MM.1S (cell line): Measurements from ENCODE around the gene CAPN15.
A peak's percentile ranks its signal among the peaks of the same experiment; 100 is the strongest.
"Not testable (repeated sequence)": the region's sequence is repeated elsewhere in the genome, so short reads cannot be mapped to it uniquely, and the experiment has no call there.

Experiments used
- DNase-seq: peaks from one replicate; pipeline ENCODE4 v3.0.0-alpha.2; 2015
- H2AFZ ChIP-seq: fragments of 300-600 bp; sonication (generic); 2 replicates; pipeline ENCODE4 v1.6.0; 2016; ENCODE audit warnings: antibody characterized with exemption, low read length
- H3F3A ChIP-seq: fragments of 300-600 bp; sonication (generic); 2 replicates; pipeline ENCODE4 v1.6.1; 2016; ENCODE audit warnings: mild to moderate bottlenecking, antibody characterized with exemption, low read length, moderate library complexity, mixed read lengths; ENCODE audit not compliant: insufficient read depth
- H3K27ac ChIP-seq: fragments of 300-600 bp; sonication (generic); 2 replicates; pipeline ENCODE4 v1.5.1; 2016; ENCODE audit warnings: mild to moderate bottlenecking, low read length
- H3K27me3 ChIP-seq: fragments of 300-600 bp; sonication (generic); replicated peaks from 2 replicates; pipeline ENCODE4 v1.6.0; 2016; ENCODE audit warnings: low read length; ENCODE audit not compliant: insufficient read depth
- H3K36me3 ChIP-seq: fragments of 300-600 bp; sonication (generic); replicated peaks from 2 replicates; pipeline ENCODE4 v1.6.1; 2016; ENCODE audit warnings: mild to moderate bottlenecking, low read length, mixed read lengths; ENCODE audit not compliant: insufficient read depth
- H3K4me1 ChIP-seq: fragments of 300-600 bp; sonication (generic); 2 replicates; pipeline ENCODE4 v1.6.1; 2016; ENCODE audit warnings: low read length, mixed read lengths
- H3K4me2 ChIP-seq: fragments of 300-600 bp; sonication (generic); 2 replicates; pipeline ENCODE4 v1.6.0; 2016; ENCODE audit warnings: low read depth, low read length
- H3K4me3 ChIP-seq: fragments of 300-600 bp; sonication (generic); 2 replicates; pipeline ENCODE4 v1.5.1; 2016; ENCODE audit warnings: low read length, mixed read lengths
- H3K79me2 ChIP-seq: fragments of 300-600 bp; sonication (generic); 2 replicates; pipeline ENCODE4 v1.6.1; 2016; ENCODE audit warnings: mixed run types, low read length, mixed read lengths
- H3K9ac ChIP-seq: fragments of 300-600 bp; sonication (generic); 2 replicates; pipeline ENCODE4 v1.6.1; 2016; ENCODE audit warnings: low read length, mixed read lengths
- H3K9me2 ChIP-seq: fragments of 300-600 bp; sonication (generic); replicated peaks from 2 replicates; pipeline ENCODE4 v1.6.1; 2016; ENCODE audit warnings: mild to moderate bottlenecking, low read length, mixed read lengths; ENCODE audit not compliant: insufficient read depth
- H3K9me3 ChIP-seq: fragments of 300-600 bp; sonication (generic); replicated peaks from 2 replicates; pipeline ENCODE4 v1.6.1; 2016; ENCODE audit warnings: mild to moderate bottlenecking, low read length, mixed read lengths; ENCODE audit not compliant: insufficient read depth
- H4K20me1 ChIP-seq: fragments of 300-600 bp; sonication (generic); 2 replicates; pipeline ENCODE4 v1.6.1; 2016; ENCODE audit warnings: mild to moderate bottlenecking, low read length, moderate library complexity, mixed read lengths; ENCODE audit not compliant: insufficient read depth
- CTCF ChIP-seq: fragments of 300-600 bp; sonication (generic); IDR thresholded peaks from 2 replicates; pipeline ENCODE4 v1.5.1; 2016; ENCODE audit warnings: antibody characterized with exemption, low read length, mixed read lengths
- EZH2 ChIP-seq: fragments of 300-600 bp; sonication (generic); optimal IDR thresholded peaks from 2 replicates; pipeline ENCODE3; 2017; ENCODE audit warnings: low read depth, mild to moderate bottlenecking, antibody characterized with exemption, low read length, mixed read lengths
- EZH2phosphoT487 ChIP-seq: fragments of 300-600 bp; sonication (generic); IDR thresholded peaks from 2 replicates; pipeline ENCODE4 v1.6.1; 2018; ENCODE audit warnings: antibody characterized with exemption, low read length

The CAPN15 gene

GRCh38 chr16:492211-492875, 35.2 kb upstream of the CAPN15 start:
- Histone ChIP-seq H3K4me3 (no peak overlapping the region), H3K9me3 (no peaks in the 10 kb centered on the region), H4K20me1 (no peaks in the 10 kb centered on the region), H3K9ac (no peak overlapping the region), H3K9me2 (no peaks in the 10 kb centered on the region), H3K27ac (no peak overlapping the region), H3K4me2 (no peak overlapping the region), H3K36me3 (no peaks in the 10 kb centered on the region), H3F3A (no peaks in the 10 kb centered on the region), H3K79me2 (no peaks in the 10 kb centered on the region), H2AFZ (no peak overlapping the region), H3K4me1 (no peaks in the 10 kb centered on the region), H3K27me3 (no peaks in the 10 kb centered on the region)
- TF ChIP-seq EZH2 (no peak), EZH2phosphoT487 (no peak), CTCF (no peak)
- DNase-seq = no peak

DNA sequence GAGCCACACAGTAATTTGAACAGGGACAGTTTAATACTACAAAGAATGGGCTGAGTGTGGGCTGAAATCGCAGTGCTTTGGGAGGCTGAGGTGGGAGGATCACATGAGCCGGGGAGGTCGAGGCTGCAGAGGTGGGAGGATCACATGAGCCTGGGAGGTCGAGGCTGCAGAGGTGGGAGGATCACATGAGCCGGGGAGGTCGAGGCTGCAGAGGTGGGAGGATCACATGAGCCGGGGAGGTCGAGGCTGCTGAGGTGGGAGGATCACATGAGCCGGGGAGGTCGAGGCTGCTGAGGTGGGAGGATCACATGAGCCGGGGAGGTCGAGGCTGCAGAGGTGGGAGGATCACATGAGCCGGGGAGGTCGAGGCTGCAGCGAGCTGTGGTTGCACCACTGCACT, 32.8 kb upstream of the CAPN15 start:
- not testable (repeated sequence) for H4K20me1 ChIP-seq, H3K27ac ChIP-seq, H3K4me3 ChIP-seq, H3K9ac ChIP-seq, H3F3A ChIP-seq, H3K36me3 ChIP-seq, DNase-seq, H3K79me2 ChIP-seq, H2AFZ ChIP-seq, H3K9me3 ChIP-seq, H3K27me3 ChIP-seq, H3K9me2 ChIP-seq, H3K4me1 ChIP-seq, H3K4me2 ChIP-seq

DNA sequence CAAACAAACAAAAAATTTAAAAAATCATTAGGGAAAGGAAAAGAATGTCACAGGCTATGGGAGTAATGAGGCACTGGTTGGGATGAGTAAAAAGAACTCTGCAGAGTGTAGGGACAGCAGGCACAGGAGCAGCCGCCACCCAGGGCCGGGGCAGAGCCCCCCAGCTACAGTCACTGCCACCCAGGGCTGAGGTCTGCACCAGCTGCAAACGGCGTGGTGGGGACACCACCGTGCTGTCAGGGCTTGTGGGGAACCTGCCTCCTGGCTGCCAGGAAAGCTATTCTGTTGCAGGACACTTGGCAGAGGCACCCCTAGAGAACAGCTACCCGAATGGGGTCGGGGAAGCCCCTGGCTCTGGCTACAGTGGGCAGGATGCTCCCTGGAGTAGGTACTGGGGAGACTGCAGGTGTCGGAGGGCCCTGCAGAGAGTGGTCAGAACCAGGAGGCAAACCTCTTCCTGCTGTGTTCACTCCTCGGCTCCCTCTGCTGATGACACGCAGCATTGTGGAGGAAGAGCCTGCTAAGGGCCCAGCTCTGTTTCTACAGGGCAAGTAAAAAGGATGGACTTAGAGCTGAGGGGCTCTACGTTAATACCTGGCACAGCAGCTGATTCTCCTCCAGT, 32.3 kb upstream of the CAPN15 start:
- no peak overlapping the region for H3K27ac ChIP-seq
- no peaks in the 10 kb centered on the region for H3K4me1 ChIP-seq
- H3K4me3 ChIP-seq = no peak overlapping the region
- H3K9ac ChIP-seq = no peak overlapping the region
- no peaks in the 10 kb centered on the region for H3F3A ChIP-seq
- H2AFZ ChIP-seq = no peak overlapping the region
- no peaks in the 10 kb centered on the region for H4K20me1 ChIP-seq
- no peaks in the 10 kb centered on the region for H3K27me3 ChIP-seq
- no peak overlapping the region for H3K4me2 ChIP-seq
- H3K79me2 ChIP-seq = no peaks in the 10 kb centered on the region
- DNase-seq = no peak
- TF ChIP-seq EZH2phosphoT487 (no peak), EZH2 (no peak), CTCF (peak; percentile 35)
- no peaks in the 10 kb centered on the region for H3K9me3 ChIP-seq
- H3K9me2 ChIP-seq = no peaks in the 10 kb centered on the region
- no peaks in the 10 kb centered on the region for H3K36me3 ChIP-seq

- Histone ChIP-seq H3K36me3 (no peaks in the 10 kb centered on the region), H3K4me1 (no peaks in the 10 kb centered on the region), H3K9me2 (no peaks in the 10 kb centered on the region), H3K9me3 (no peaks in the 10 kb centered on the region), H3K27ac (no peak overlapping the region), H3K9ac (no peak overlapping the region), H3K4me2 (no peak overlapping the region), H3K79me2 (no peaks in the 10 kb centered on the region), H3K4me3 (no peak overlapping the region), H3F3A (no peaks in the 10 kb centered on the region), H3K27me3 (no peaks in the 10 kb centered on the region), H4K20me1 (no peaks in the 10 kb centered on the region), H2AFZ (no peak overlapping the region)
- TF ChIP-seq CTCF (no peak), EZH2phosphoT487 (no peak), EZH2 (no peak)
- DNase-seq = no peak
Measured at GRCh38 chr16:496097-496886, 31.2 kb upstream of the CAPN15 start.
